ENCODE results near the gene ARRDC2.

DNA sequence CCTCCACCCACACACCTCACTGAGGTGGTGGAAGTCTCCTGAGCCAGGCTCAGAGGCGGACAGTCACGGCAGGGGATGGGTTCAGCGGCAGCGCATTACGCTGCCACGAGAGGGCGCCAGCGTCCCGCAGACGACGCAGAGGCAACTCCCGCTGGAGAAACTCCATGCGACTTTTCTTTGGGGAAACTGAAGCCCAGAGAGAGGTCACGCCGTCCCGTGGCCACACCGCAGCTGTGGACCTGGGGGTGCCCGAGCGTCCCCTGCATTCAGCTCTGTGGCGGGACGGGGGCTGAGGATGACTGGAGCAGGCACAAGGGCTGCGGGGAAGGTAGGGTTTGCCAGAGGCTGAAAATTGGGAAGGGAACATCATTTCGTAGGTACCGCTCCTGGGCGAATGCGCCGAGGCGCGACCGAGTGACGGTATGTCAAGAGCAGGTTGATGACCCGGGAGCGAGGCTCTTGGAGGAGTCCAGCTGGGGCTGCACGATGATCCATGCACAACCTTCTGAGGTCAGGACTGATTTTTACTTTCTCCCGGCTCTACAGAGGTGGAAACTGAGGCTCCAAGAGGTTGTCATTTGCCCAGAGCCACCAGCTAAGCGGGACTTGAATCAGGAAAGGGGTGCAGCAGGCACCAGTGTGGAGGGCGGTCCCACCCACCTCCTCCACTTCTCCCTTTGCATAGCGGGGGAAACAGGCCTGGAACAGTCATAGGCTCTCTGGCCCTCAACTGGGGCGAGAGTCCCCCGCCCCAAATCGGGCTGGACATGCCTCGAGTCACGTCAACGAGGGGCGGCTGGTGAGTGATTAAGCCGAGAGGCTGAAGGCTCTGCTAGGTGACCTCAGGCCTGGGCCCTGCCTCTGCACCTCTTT, 690 bp upstream of the ARRDC2 start:
- TF ChIP-seq, protein P1, sequence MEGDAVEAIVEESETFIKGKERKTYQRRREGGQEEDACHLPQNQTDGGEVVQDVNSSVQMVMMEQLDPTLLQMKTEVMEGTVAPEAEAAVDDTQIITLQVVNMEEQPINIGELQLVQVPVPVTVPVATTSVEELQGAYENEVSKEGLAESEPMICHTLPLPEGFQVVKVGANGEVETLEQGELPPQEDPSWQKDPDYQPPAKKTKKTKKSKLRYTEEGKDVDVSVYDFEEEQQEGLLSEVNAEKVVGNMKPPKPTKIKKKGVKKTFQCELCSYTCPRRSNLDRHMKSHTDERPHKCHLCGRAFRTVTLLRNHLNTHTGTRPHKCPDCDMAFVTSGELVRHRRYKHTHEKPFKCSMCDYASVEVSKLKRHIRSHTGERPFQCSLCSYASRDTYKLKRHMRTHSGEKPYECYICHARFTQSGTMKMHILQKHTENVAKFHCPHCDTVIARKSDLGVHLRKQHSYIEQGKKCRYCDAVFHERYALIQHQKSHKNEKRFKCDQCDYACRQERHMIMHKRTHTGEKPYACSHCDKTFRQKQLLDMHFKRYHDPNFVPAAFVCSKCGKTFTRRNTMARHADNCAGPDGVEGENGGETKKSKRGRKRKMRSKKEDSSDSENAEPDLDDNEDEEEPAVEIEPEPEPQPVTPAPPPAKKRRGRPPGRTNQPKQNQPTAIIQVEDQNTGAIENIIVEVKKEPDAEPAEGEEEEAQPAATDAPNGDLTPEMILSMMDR (IDR thresholded peaks at IDR 0.05): peak; percentile 96 to 98
- TF ChIP-seq POLR2AphosphoS5 (IDR thresholded peaks at IDR 0.05) (peak in 1 of 3 donors; percentile 76), POLR2A (IDR thresholded peaks at IDR 0.05) (peak in 1 of 2 donors; percentile 15), EP300 (IDR thresholded peaks at IDR 0.05) (no peak)
